Vagina (tissue), 2 donors: ENCODE data around the gene KLHL3. TPM values are rescaled to one million over a fixed set of nuclear protein-coding genes. Genes with fewer than 3 reads are reported as not detected.

Experiments
- DNase-seq, 2 donors: peaks; one replicate each; pipeline ENCODE4 v3.0.0-alpha.2; 2017; ENCODE audit errors: extremely low spot score in 2 of 2
- H3K27ac ChIP-seq: fragments of 200-600 bp; sonication (generic); one replicate; pipeline ENCODE4 v1.5.1; 2019
- H3K27me3 ChIP-seq: fragments of 200-600 bp; sonication (generic); one replicate; pipeline ENCODE4 v1.5.1; 2019
- H3K36me3 ChIP-seq, 2 donors: fragments of 200-600 bp; sonication (generic); one replicate each; pipeline ENCODE4 v1.5.1; 2017 to 2019
- H3K4me1 ChIP-seq: fragments of 200-600 bp; sonication (generic); one replicate; pipeline ENCODE4 v1.5.1; 2019
- H3K4me3 ChIP-seq, 2 donors: fragments of 200-600 bp; sonication (generic); 1 replicate in 1 of 2; 2 replicates in 1 of 2; pipeline ENCODE4 v1.5.1; 2016 to 2019
- H3K9me3 ChIP-seq: fragments of 200-600 bp; sonication (generic); one replicate; pipeline ENCODE4 v1.5.1; 2019
- CTCF ChIP-seq, 3 experiments: fragments of 450-650 bp in 2 of 3; fragments of 200-600 bp in 1 of 3; sonication (generic) in 1 of 3; IDR thresholded peaks; one replicate each; pipeline ENCODE4 v1.5.1; 2017 to 2019; ENCODE audit warnings: antibody characterized with exemption in 3 of 3, mild to moderate bottlenecking in 2 of 3, moderate library complexity in 2 of 3
- POLR2A ChIP-seq, 2 donors: fragments of 450-650 bp; IDR thresholded peaks; one replicate each; pipeline ENCODE4 v1.6.1; 2017; ENCODE audit warnings: antibody characterized with exemption in 2 of 2, mild to moderate bottlenecking in 2 of 2, moderate library complexity in 2 of 2
- POLR2AphosphoS5 ChIP-seq, 2 donors: sonication (generic); formaldehyde crosslinking; IDR thresholded peaks; one replicate each; pipeline ENCODE4 v1.9.0; 2017; ENCODE audit warnings: antibody characterized with exemption in 2 of 2, mild to moderate bottlenecking in 2 of 2, low read depth in 1 of 2; ENCODE audit not compliant: insufficient read depth in 1 of 2
- intact Hi-C: fragments of 100-400 bp; cut with DNase I; formaldehyde crosslinking; loops from one replicate; pipeline ENCODE4 v1.15.1; 2023
- total RNA-seq: library from RNA; depleted of rRNA; stranded (reverse); fragments of >200 nt; gene quantifications from one replicate; pipeline ENCODE4 v1.2.3, GENCODE V29; 2016

The KLHL3 gene
- total RNA-seq, 1 donor from 2014 or later = 7.4 TPM

DNA sequence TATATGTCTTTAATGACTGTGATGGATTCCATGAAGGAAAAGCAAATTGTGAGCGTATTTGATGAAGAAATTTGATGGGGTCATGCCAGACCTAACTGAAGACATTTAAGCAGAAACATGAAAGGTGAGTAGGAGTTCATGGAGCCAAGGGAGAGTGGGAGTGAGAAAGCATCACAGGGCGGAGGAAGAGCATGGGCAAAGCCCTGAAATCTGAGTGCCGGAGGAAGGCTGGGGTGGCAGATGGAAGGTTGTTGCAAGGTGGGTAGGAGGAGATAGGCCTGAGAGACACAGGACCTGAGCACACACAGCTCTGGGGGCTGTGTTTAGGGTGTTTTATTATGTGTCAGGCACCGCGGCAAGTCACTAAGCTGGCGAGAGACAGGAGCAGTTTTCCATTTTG lies 136.4 kb downstream of the KLHL3 start:
- TF ChIP-seq CTCF (IDR thresholded peaks at IDR 0.05) (no peak), POLR2A (IDR thresholded peaks at IDR 0.05) (no peak), POLR2AphosphoS5 (IDR thresholded peaks at IDR 0.05; ENCODE audit: insufficient read depth in 1 of 2, low read depth in 1 of 2) (no peak)
- peak; percentile 25 to 42 for DNase-seq
- Histone ChIP-seq H3K27ac (no peak overlapping the region), H3K27me3 (no peaks in the 10 kb centered on the region), H3K36me3 (no peaks in the 10 kb centered on the region), H3K4me3 (no peak overlapping the region), H3K9me3 (no peaks in the 10 kb centered on the region), H3K4me1 (no peaks in the 10 kb centered on the region)
- intact Hi-C loops = no loop called here

DNA sequence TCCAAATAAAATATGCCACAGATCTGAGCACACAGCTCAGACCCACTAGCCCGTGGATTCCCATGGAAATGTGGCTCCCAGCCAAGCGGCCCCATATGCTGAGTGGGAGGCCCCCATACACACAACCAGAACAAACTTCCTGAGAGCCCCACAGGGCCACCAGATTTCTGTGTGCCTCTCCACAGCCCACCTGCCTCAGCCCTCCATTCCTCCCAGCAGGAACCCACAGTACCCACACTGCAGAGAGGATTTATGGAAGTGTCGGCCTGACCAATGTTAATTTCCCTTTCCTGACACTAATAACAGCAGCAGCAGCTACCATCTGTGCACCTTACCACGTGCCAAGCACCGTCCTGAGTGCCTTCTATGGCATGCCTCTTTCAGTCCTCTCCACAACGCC lies 137.5 kb downstream of the KLHL3 start:
- no peak overlapping the region for H3K4me3 ChIP-seq
- H3K36me3 ChIP-seq = no peaks in the 10 kb centered on the region
- TF ChIP-seq POLR2AphosphoS5 (IDR thresholded peaks at IDR 0.05; ENCODE audit: insufficient read depth in 1 of 2, low read depth in 1 of 2) (no peak), CTCF (IDR thresholded peaks at IDR 0.05) (no peak), POLR2A (IDR thresholded peaks at IDR 0.05) (no peak)
- no peaks in the 10 kb centered on the region for H3K4me1 ChIP-seq
- no peaks in the 10 kb centered on the region for H3K27me3 ChIP-seq
- intact Hi-C loops = no loop called here
- no peaks in the 10 kb centered on the region for H3K9me3 ChIP-seq
- no peak overlapping the region for H3K27ac ChIP-seq
- DNase-seq = peak in 1 of 2 donors; percentile 44

DNA sequence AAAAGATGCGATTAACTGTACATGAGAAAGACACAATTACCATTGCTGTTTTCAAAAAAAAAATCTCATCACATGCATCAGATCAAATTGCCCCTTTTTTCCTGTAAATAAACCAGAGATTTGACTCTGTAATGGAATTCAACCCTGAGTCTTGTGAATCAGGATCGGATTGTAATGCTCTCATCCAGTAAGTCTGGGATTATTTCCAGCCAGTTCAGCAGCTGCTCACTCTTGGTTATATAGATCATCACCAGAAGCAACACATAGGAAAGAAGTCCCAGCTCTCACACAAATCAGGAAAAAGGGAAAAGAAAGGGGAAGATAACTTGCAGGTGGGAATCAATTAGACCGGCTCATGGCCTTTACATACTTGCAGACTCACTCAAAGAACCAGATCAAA lies 138.9 kb downstream of the KLHL3 start:
- DNase-seq = no peak
- no peaks in the 10 kb centered on the region for H3K9me3 ChIP-seq
- TF ChIP-seq POLR2AphosphoS5 (IDR thresholded peaks at IDR 0.05; ENCODE audit: insufficient read depth in 1 of 2, low read depth in 1 of 2) = no peak
- TF ChIP-seq POLR2A (IDR thresholded peaks at IDR 0.05) = no peak
- TF ChIP-seq CTCF (IDR thresholded peaks at IDR 0.05) = no peak
- no peaks in the 10 kb centered on the region for H3K27me3 ChIP-seq
- intact Hi-C loops = no loop called here
- H3K27ac ChIP-seq = no peak overlapping the region
- no peaks in the 10 kb centered on the region for H3K4me1 ChIP-seq
- no peak overlapping the region for H3K4me3 ChIP-seq
- H3K36me3 ChIP-seq = no peaks in the 10 kb centered on the region

GRCh38 chr5:137595396-137596079 lies 140.4 kb downstream of the KLHL3 start:
- no peak overlapping the region for H3K27ac ChIP-seq
- TF ChIP-seq POLR2A (IDR thresholded peaks at IDR 0.05) (no peak), CTCF (IDR thresholded peaks at IDR 0.05) (no peak), POLR2AphosphoS5 (IDR thresholded peaks at IDR 0.05; ENCODE audit: insufficient read depth in 1 of 2, low read depth in 1 of 2) (no peak)
- no peak for DNase-seq

DNA sequence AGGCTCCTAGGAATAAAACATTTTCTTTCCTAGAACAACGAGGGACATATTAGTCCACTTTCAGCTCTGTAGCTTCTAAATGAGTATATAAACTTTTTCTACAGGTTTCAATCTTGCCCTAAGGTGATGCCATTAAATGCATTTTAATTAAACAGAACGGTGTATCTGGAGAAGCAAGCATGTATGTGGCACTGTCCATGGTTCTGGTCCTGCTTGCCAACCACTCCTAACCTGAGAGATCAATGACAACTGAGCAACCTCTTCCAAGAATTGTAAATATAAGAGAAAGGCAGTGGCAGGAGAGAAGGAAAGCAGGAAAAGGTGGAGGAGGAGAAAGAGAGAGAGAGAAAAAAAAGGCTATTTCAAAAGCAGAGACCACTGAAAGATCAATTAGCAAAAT lies 141.2 kb downstream of the KLHL3 start:
- Histone ChIP-seq H3K27ac (no peak overlapping the region), H3K9me3 (no peaks in the 10 kb centered on the region), H3K36me3 (no peaks in the 10 kb centered on the region), H3K4me1 (no peaks in the 10 kb centered on the region), H3K4me3 (no peak overlapping the region), H3K27me3 (no peaks in the 10 kb centered on the region)
- no peak for TF ChIP-seq POLR2A (IDR thresholded peaks at IDR 0.05)
- no peak for TF ChIP-seq POLR2AphosphoS5 (IDR thresholded peaks at IDR 0.05; ENCODE audit: insufficient read depth in 1 of 2, low read depth in 1 of 2)
- no peak for TF ChIP-seq CTCF (IDR thresholded peaks at IDR 0.05)
- intact Hi-C loops = no loop called here
- no peak for DNase-seq

More at GRCh38 chr5:137595396-137596079, 140.4 kb downstream of the KLHL3 start:
- Histone ChIP-seq H3K4me1 (no peaks in the 10 kb centered on the region), H3K9me3 (no peaks in the 10 kb centered on the region), H3K36me3 (no peaks in the 10 kb centered on the region), H3K27me3 (no peaks in the 10 kb centered on the region), H3K4me3 (no peak overlapping the region)
- intact Hi-C loops = no loop called here
